Endothelial cell of umbilical vein (primary cell): ENCODE measurements around the gene HAUS3. TPM values are rescaled to one million over a fixed set of nuclear protein-coding genes. Genes with fewer than 3 reads are reported as not detected.

ENCODE experiments used
- BruUV-seq: library from RNA; stranded (reverse); fragments of 400-500 nt; replicated peaks from 2 replicates; lab custom pipeline; 2021; lab: Mats Ljungman, UMichigan
- CTCF ChIA-PET: fragments of 300-600, 350-600 bp; sonication (Branson Sonifier 250); formaldehyde crosslinking; loops from one replicate; lab custom pipeline; 2021; ENCODE audit warnings: antibody characterized with exemption, inconsistent platforms; lab: Charles Lee
- POLR2A ChIA-PET: fragments of 300-600, 350-600 bp; sonication (Branson Sonifier 250); formaldehyde crosslinking; loops from one replicate; lab custom pipeline; 2021; ENCODE audit warnings: antibody characterized with exemption, inconsistent platforms; lab: Charles Lee
- DNase-seq: peaks from one replicate; pipeline ENCODE4 v3.0.0-alpha.2; 2011; ENCODE audit warnings: low read depth, low spot score
- FAIRE-seq: peaks from 2 replicates; lab custom pipeline; 2011; peaks lifted over from hg19 to GRCh38; lab: Jason Lieb, UNC
- H2AFZ ChIP-seq: 2 replicates; pipeline ENCODE4 v1.6.0; 2012; ENCODE audit warnings: low read depth, low read length, control low read depth, inconsistent platforms
- H3K27ac ChIP-seq: 2 replicates; pipeline ENCODE4 v1.5.1; 2011; ENCODE audit warnings: low read depth, mild to moderate bottlenecking, control low read depth, low read length, moderate library complexity; ENCODE audit not compliant: insufficient read depth
- H3K27me3 ChIP-seq, 2 experiments: 2 replicates each; pipeline versions ENCODE4 v1.6.0 to v1.6.1; 2011; ENCODE audit warnings: low read length in 2 of 2, mixed read lengths in 1 of 2; ENCODE audit not compliant: control insufficient read depth in 2 of 2, insufficient read depth in 2 of 2
- H3K36me3 ChIP-seq, 2 experiments: 2 replicates in 1 of 2; 3 replicates in 1 of 2; pipeline ENCODE4 v1.5.1; 2011; ENCODE audit warnings: low read length in 2 of 2, mild to moderate bottlenecking in 1 of 2, moderate library complexity in 1 of 2; ENCODE audit not compliant: control insufficient read depth in 2 of 2, insufficient read depth in 2 of 2; ENCODE audit errors: extremely low read depth in 1 of 2
- H3K4me1 ChIP-seq: 3 replicates; pipeline ENCODE4 v1.5.1; 2011; ENCODE audit warnings: mild to moderate bottlenecking, low read length; ENCODE audit not compliant: control insufficient read depth, insufficient read depth; ENCODE audit errors: extremely low read depth
- H3K4me2 ChIP-seq: 2 replicates; pipeline ENCODE4 v1.6.1; 2011; ENCODE audit warnings: low read length, control low read depth, mixed read lengths; ENCODE audit not compliant: insufficient read depth
- H3K4me3 ChIP-seq, 3 experiments: fragments of 200-600 bp in 1 of 3; sonication (generic), shearing (Covaris generic) in 1 of 3; replicated peaks in 1 of 3; 2 replicates each; pipeline ENCODE4 v1.5.1; 2011 to 2016; ENCODE audit warnings: control low read depth in 3 of 3, low read length in 3 of 3, mild to moderate bottlenecking in 2 of 3, inconsistent platforms in 1 of 3, low read depth in 1 of 3, moderate library complexity in 1 of 3; ENCODE audit not compliant: insufficient read depth in 1 of 3
- H3K79me2 ChIP-seq: 2 replicates; pipeline ENCODE4 v1.6.0; 2012; ENCODE audit warnings: low read length, inconsistent platforms; ENCODE audit not compliant: control insufficient read depth, insufficient read depth
- H3K9ac ChIP-seq: replicated peaks from 2 replicates; pipeline ENCODE3; 2011; ENCODE audit warnings: low read length, control low read depth; ENCODE audit not compliant: insufficient read depth; ENCODE audit errors: extremely low read depth
- H3K9me1 ChIP-seq: replicated peaks from 3 replicates; pipeline ENCODE4 v1.6.0; 2011; ENCODE audit warnings: mild to moderate bottlenecking, low read length; ENCODE audit not compliant: control insufficient read depth, insufficient read depth; ENCODE audit errors: extremely low read depth
- H3K9me3 ChIP-seq: replicated peaks from 2 replicates; pipeline ENCODE4 v1.5.1; 2012; ENCODE audit warnings: low read length, inconsistent platforms; ENCODE audit not compliant: control insufficient read depth, insufficient read depth
- H4K20me1 ChIP-seq: replicated peaks from 2 replicates; pipeline ENCODE3; 2011; ENCODE audit warnings: mild to moderate bottlenecking, low read length; ENCODE audit not compliant: control insufficient read depth, insufficient read depth; ENCODE audit errors: extremely low read depth
- CTCF ChIP-seq, 2 donors: IDR thresholded peaks; 1 replicate in 1 of 2; 2 replicates in 1 of 2; pipeline ENCODE4 v1.5.1; 2011; ENCODE audit warnings: low read length in 2 of 2, mild to moderate bottlenecking in 2 of 2, moderate library complexity in 2 of 2, control low read depth in 1 of 2, inconsistent platforms in 1 of 2, low read depth in 1 of 2; ENCODE audit not compliant: insufficient read depth in 1 of 2; ENCODE audit errors: extremely low read depth in 1 of 2
- EZH2 ChIP-seq: IDR thresholded peaks from 2 replicates; pipeline ENCODE4 v1.6.1; 2012; ENCODE audit warnings: borderline replicate concordance, low read depth, mild to moderate bottlenecking, moderate library complexity, low read length, inconsistent platforms; ENCODE audit not compliant: severe bottlenecking
- FOS ChIP-seq: IDR thresholded peaks from 2 replicates; pipeline ENCODE4 v1.6.1; 2011; ENCODE audit warnings: mild to moderate bottlenecking, low read length, moderate library complexity, borderline replicate concordance; ENCODE audit not compliant: insufficient read depth
- GATA2 ChIP-seq: IDR thresholded peaks from 2 replicates; pipeline ENCODE4 v1.7.0; 2011; ENCODE audit warnings: low read depth, mild to moderate bottlenecking, moderate library complexity, mixed read lengths, low read length; ENCODE audit not compliant: insufficient read length, insufficient read depth
- JUN ChIP-seq: IDR thresholded peaks from 2 replicates; pipeline ENCODE4 v1.6.1; 2011; ENCODE audit warnings: borderline replicate concordance, low read depth; ENCODE audit not compliant: insufficient read length, insufficient read depth
- MAX ChIP-seq: IDR thresholded peaks from 2 replicates; pipeline ENCODE4 v1.6.1; 2011; ENCODE audit not compliant: insufficient read depth, insufficient read length
- MYC ChIP-seq: IDR thresholded peaks from one replicate; pipeline ENCODE4 v1.6.1; 2011; ENCODE audit warnings: mild to moderate bottlenecking, low read depth, low read length
- POLR2A ChIP-seq: IDR thresholded peaks from 2 replicates; pipeline ENCODE4 v1.6.1; 2012; ENCODE audit warnings: low read depth, mild to moderate bottlenecking, control low read depth, low read length
- POLR2AphosphoS5 ChIP-seq: IDR thresholded peaks from 2 replicates; pipeline ENCODE4 v1.6.1; 2012; ENCODE audit warnings: low read depth, mild to moderate bottlenecking, control low read depth, low read length, moderate library complexity; ENCODE audit not compliant: insufficient read depth
- dilution Hi-C: fragments of 300-500 bp; cut with MboI; formaldehyde crosslinking; loops from one replicate; pipeline ENCODE4 v1.15.0; 2019; ENCODE audit warnings: low sequenced_read_pairs; ENCODE audit not compliant: extremely low pct_ligation_motif_present
- intact Hi-C: fragments of 100-400 bp; cut with micrococcal nuclease; formaldehyde crosslinking; loops from one replicate; pipeline ENCODE4 v1.10.0; 2022
- polyA plus RNA-seq, 4 experiments: library from polyadenylated mRNA; depleted of rRNA in 3 of 4; stranded (reverse) in 3 of 4; unstranded in 1 of 4; fragments of >200 nt; gene quantifications; 2 replicates each; pipeline versions ENCODE4 v1.2.1 to v1.2.3, GENCODE V29; 2011 to 2012; ENCODE audit warnings: missing spikeins in 1 of 4
- total RNA-seq: library from RNA; stranded (reverse); gene quantifications from 2 replicates; pipeline ENCODE4 v1.2.3, GENCODE V29; 2021

HAUS3 gene
- total and polyA plus RNA-seq, 2 donors (not counting 3 experiments of a cell fraction or from before 2014, with no cell fraction given) = 4.4 to 15.9 TPM

GRCh38 chr4:2259036-2259540, 17.2 kb upstream of the HAUS3 start:
- H3K27me3 ChIP-seq = no peaks in the 10 kb centered on the region
- TF ChIP-seq CTCF (IDR thresholded peaks at IDR 0.05; ENCODE audit: extremely low read depth in 1 of 2, insufficient read depth in 1 of 2, low read depth in 1 of 2, low read length in 2 of 2) = no peak
- TF ChIP-seq POLR2AphosphoS5 = no peak
- no peak for TF ChIP-seq MYC
- no peak for TF ChIP-seq GATA2
- no peak for TF ChIP-seq FOS
- TF ChIP-seq MAX = no peak
- TF ChIP-seq POLR2A = no peak
- TF ChIP-seq EZH2 = no peak
- TF ChIP-seq JUN = no peak
- no peaks in the 10 kb centered on the region for H4K20me1 ChIP-seq
- dilution Hi-C loops = no loop called here
- no peaks in the 10 kb centered on the region for H3K9me3 ChIP-seq
- peaks cover 0 to 25% of the 10 kb centered on the region in 2 experiments for H3K36me3 ChIP-seq
- no peak overlapping the region for H3K4me3 ChIP-seq
- intact Hi-C loops = no loop called here
- no peaks in the 10 kb centered on the region for H3K9me1 ChIP-seq
- no peak overlapping the region for H3K27ac ChIP-seq
- H2AFZ ChIP-seq = no peak overlapping the region
- FAIRE-seq (no peak), DNase-seq (no peak)
- POLR2A ChIA-PET = no interaction called here
- peaks cover 26% of the 10 kb centered on the region for H3K4me1 ChIP-seq
- peaks cover 15% of the 10 kb centered on the region for H3K79me2 ChIP-seq
- CTCF ChIA-PET = no interaction called here
- no TSS peak for BruUV-seq
- H3K4me2 ChIP-seq = no peak overlapping the region
- no peak overlapping the region for H3K9ac ChIP-seq
